Measurements from ENCODE around the gene PGAP3. TPM values are rescaled to one million over a fixed set of nuclear protein-coding genes. Genes with fewer than 3 reads are reported as not detected.

PGAP3 gene
- total and polyA plus RNA-seq, 4 donors = 15.9 to 39.7 (median 26.4) TPM

- ATAC-seq (ENCODE audit: insufficient read depth, low FRiP score) = no peak
- 81 to 93% methylated on average over 7 of the region's 7 CpGs for WGBS, 2 donors
- Histone ChIP-seq H3K4me1 (ENCODE audit: control insufficient read depth in 5 of 5, insufficient read depth in 5 of 5, low read length in 5 of 5) (no peaks in the 10 kb centered on the region), H3K9me3 (ENCODE audit: control insufficient read depth in 4 of 4, insufficient read depth in 3 of 4, low read length in 3 of 4) (no peaks in the 10 kb centered on the region), H3K27ac (ENCODE audit: low read depth in 1 of 2, low read length in 1 of 2) (no peak overlapping the region), H3K27me3 (ENCODE audit: control insufficient read depth in 3 of 3, insufficient read depth in 3 of 3, low read length in 2 of 3) (no peaks in the 10 kb centered on the region), H3K36me3 (ENCODE audit: control insufficient read depth in 4 of 4, insufficient read depth in 4 of 4, low read length in 4 of 4) (peaks cover 12 to 43% (median 32%) of the 10 kb centered on the region in 4 donors), H3K4me3 (no peak overlapping the region), H3K9ac (ENCODE audit: insufficient read depth in 1 of 2, low read length in 2 of 2) (no peak overlapping the region)
- no peak for DNase-seq
- no peak for TF ChIP-seq CTCF (IDR thresholded peaks at IDR 0.05; ENCODE audit: control extremely low read depth, extremely low read depth)
Observed at GRCh38 chr17:39719563-39720355, 31.9 kb upstream of the PGAP3 start.

GRCh38 chr17:39717660-39718059 is 29.8 kb upstream of the PGAP3 start:
- Histone ChIP-seq H3K4me1 (ENCODE audit: control insufficient read depth in 5 of 5, insufficient read depth in 5 of 5, low read length in 5 of 5) (no peaks in the 10 kb centered on the region), H3K36me3 (ENCODE audit: control insufficient read depth in 4 of 4, insufficient read depth in 4 of 4, low read length in 4 of 4) (peaks cover 12 to 37% (median 30%) of the 10 kb centered on the region in 4 donors), H3K4me3 (no peak overlapping the region), H3K9me3 (ENCODE audit: control insufficient read depth in 4 of 4, insufficient read depth in 3 of 4, low read length in 3 of 4) (no peaks in the 10 kb centered on the region), H3K27me3 (ENCODE audit: control insufficient read depth in 3 of 3, insufficient read depth in 3 of 3, low read length in 2 of 3) (no peaks in the 10 kb centered on the region), H3K27ac (ENCODE audit: low read depth in 1 of 2, low read length in 1 of 2) (no peak overlapping the region), H3K9ac (ENCODE audit: insufficient read depth in 1 of 2, low read length in 2 of 2) (no peak overlapping the region)
- no peak for DNase-seq
- TF ChIP-seq CTCF (IDR thresholded peaks at IDR 0.05; ENCODE audit: control extremely low read depth, extremely low read depth) = no peak
- no peak for ATAC-seq (ENCODE audit: insufficient read depth, low FRiP score)
- WGBS, 2 donors = 89 to 93% methylated on average over 6 of the region's 6 CpGs

- peaks cover 12 to 39% (median 32%) of the 10 kb centered on the region in 4 donors for H3K36me3 ChIP-seq (ENCODE audit: control insufficient read depth in 4 of 4, insufficient read depth in 4 of 4, low read length in 4 of 4)
- no peaks in the 10 kb centered on the region for H3K4me1 ChIP-seq (ENCODE audit: control insufficient read depth in 5 of 5, insufficient read depth in 5 of 5, low read length in 5 of 5)
- no peak for TF ChIP-seq CTCF (IDR thresholded peaks at IDR 0.05; ENCODE audit: control extremely low read depth, extremely low read depth)
- H3K27ac ChIP-seq (ENCODE audit: low read depth in 1 of 2, low read length in 1 of 2) = peak overlapping the region in 1 of 2 donors; percentile 64
- H3K4me3 ChIP-seq = no peak overlapping the region
- ATAC-seq (ENCODE audit: insufficient read depth, low FRiP score) = no peak
- 85 to 86% methylated on average over 11 of the region's 11 CpGs for WGBS, 2 donors
- H3K27me3 ChIP-seq (ENCODE audit: control insufficient read depth in 3 of 3, insufficient read depth in 3 of 3, low read length in 2 of 3) = no peaks in the 10 kb centered on the region
- no peaks in the 10 kb centered on the region for H3K9me3 ChIP-seq (ENCODE audit: control insufficient read depth in 4 of 4, insufficient read depth in 3 of 4, low read length in 3 of 4)
- H3K9ac ChIP-seq (ENCODE audit: insufficient read depth in 1 of 2, low read length in 2 of 2) = no peak overlapping the region
- no peak for DNase-seq
Observed at GRCh38 chr17:39716879-39717536, 29.2 kb upstream of the PGAP3 start.
